SK-N-SH (cell line): ENCODE results near the gene MAGEA8. TPM values are rescaled to one million over a fixed set of nuclear protein-coding genes. Genes with fewer than 3 reads are reported as not detected.

Source experiments
- CTCF ChIA-PET: fragments of 300-600, 350-600 bp; formaldehyde crosslinking; extraction: SDS; loops from one replicate; lab custom pipeline; 2021; lab: Yijun Ruan, JAX
- POLR2A ChIA-PET: fragments of 350-600 bp; sonication (Branson Sonifier 250); formaldehyde crosslinking; extraction: SDS; loops from one replicate; lab custom pipeline; 2020; ENCODE audit warnings: antibody characterized with exemption, inconsistent platforms; lab: Yijun Ruan, JAX
- DNase-seq: peaks from one replicate; pipeline ENCODE4 v3.0.0; 2012
- H2AFZ ChIP-seq: fragments of 200-600 bp; sonication (generic); 2 replicates; pipeline ENCODE4 v1.8.1; 2016; ENCODE audit warnings: antibody characterized with exemption, mild to moderate bottlenecking, low read depth
- H3F3A ChIP-seq: fragments of 200-600 bp; sonication (generic); replicated peaks from 2 replicates; pipeline ENCODE3; 2016; ENCODE audit warnings: antibody characterized with exemption, mild to moderate bottlenecking; ENCODE audit not compliant: insufficient read depth
- H3K27ac ChIP-seq, 2 experiments: fragments of 200-500 bp in 1 of 2; fragments of 200-600 bp in 1 of 2; sonication (Bioruptor generic) in 1 of 2; sonication (generic), shearing (Covaris generic) in 1 of 2; 2 replicates each; pipeline versions ENCODE4 v1.5.1 to v1.6.1; 2014 to 2016; ENCODE audit warnings: low read depth in 2 of 2, inconsistent platforms in 1 of 2, low read length in 1 of 2, mild to moderate bottlenecking in 1 of 2, mixed read lengths in 1 of 2
- H3K27me3 ChIP-seq: fragments of 200-600 bp; sonication (generic), shearing (Covaris generic); 2 replicates; pipeline ENCODE4 v1.6.1; 2016; ENCODE audit warnings: mixed run types; ENCODE audit not compliant: insufficient read depth
- H3K36me3 ChIP-seq, 2 experiments: fragments of 200-500 bp in 1 of 2; fragments of 200-600 bp in 1 of 2; sonication (Bioruptor generic) in 1 of 2; sonication (generic) in 1 of 2; replicated peaks in 1 of 2; 2 replicates each; pipeline versions ENCODE3 to v1.5.1; 2014 to 2016; ENCODE audit warnings: low read length in 1 of 2, mild to moderate bottlenecking in 1 of 2; ENCODE audit not compliant: insufficient read depth in 2 of 2, control insufficient read depth in 1 of 2
- H3K4me1 ChIP-seq, 2 experiments: fragments of 200-500 bp in 1 of 2; fragments of 200-600 bp in 1 of 2; sonication (Bioruptor generic) in 1 of 2; sonication (generic), shearing (Covaris generic) in 1 of 2; 2 replicates each; pipeline versions ENCODE4 v1.5.1 to v1.6.1; 2014 to 2016; ENCODE audit warnings: low read depth in 1 of 2, low read length in 1 of 2, mixed run types in 1 of 2; ENCODE audit not compliant: insufficient read depth in 2 of 2, control insufficient read depth in 1 of 2
- H3K4me2 ChIP-seq: fragments of 200-600 bp; sonication (generic), shearing (Covaris generic); 2 replicates; pipeline ENCODE4 v1.6.1; 2017; ENCODE audit warnings: mixed run types
- H3K4me3 ChIP-seq, 2 experiments: fragments of 200-500 bp in 1 of 2; fragments of 200-600 bp in 1 of 2; sonication (Bioruptor generic) in 1 of 2; sonication (generic), shearing (Covaris generic) in 1 of 2; 2 replicates each; pipeline versions ENCODE4 v1.5.1 to v1.8.1; 2014 to 2016; ENCODE audit warnings: low read depth in 2 of 2, inconsistent platforms in 1 of 2, low read length in 1 of 2, mild to moderate bottlenecking in 1 of 2, mixed read lengths in 1 of 2, moderate library complexity in 1 of 2
- H3K79me2 ChIP-seq: fragments of 200-600 bp; sonication (generic); 2 replicates; pipeline ENCODE4 v1.8.1; 2017; ENCODE audit warnings: mild to moderate bottlenecking; ENCODE audit not compliant: insufficient read depth
- H3K9ac ChIP-seq: fragments of 200-600 bp; sonication (generic); 2 replicates; pipeline ENCODE4 v1.6.1; 2017; ENCODE audit warnings: mixed run types
- H3K9me2 ChIP-seq: fragments of 200-600 bp; sonication (generic); 2 replicates; pipeline ENCODE4 v1.6.1; 2017; ENCODE audit warnings: mixed run types
- H3K9me3 ChIP-seq: fragments of 200-600 bp; sonication (generic); 2 replicates; pipeline ENCODE4 v1.6.1; 2017; ENCODE audit warnings: mixed run types, mild to moderate bottlenecking, moderate library complexity
- H4K20me1 ChIP-seq: fragments of 200-600 bp; sonication (generic); 2 replicates; pipeline ENCODE4 v1.6.1; 2017; ENCODE audit warnings: mild to moderate bottlenecking, mixed run types; ENCODE audit not compliant: insufficient read depth
- CHD2 ChIP-seq: fragments of 150-350 bp; IDR thresholded peaks from 2 replicates; pipeline ENCODE4 v1.6.1; 2018; ENCODE audit warnings: low read length; ENCODE audit not compliant: partially characterized antibody
- ELF1 ChIP-seq: IDR thresholded peaks from 2 replicates; pipeline ENCODE4 v1.4.0; 2012
- FOSL2 ChIP-seq: IDR thresholded peaks from 2 replicates; pipeline ENCODE4 v1.4.0; 2012; ENCODE audit warnings: low read depth, mild to moderate bottlenecking, moderate library complexity, borderline replicate concordance
- FOXM1 ChIP-seq: IDR thresholded peaks from 2 replicates; pipeline ENCODE4 v1.4.0; 2012; ENCODE audit warnings: low read depth, mild to moderate bottlenecking
- GATA2 ChIP-seq: sonication (generic); formaldehyde crosslinking; IDR thresholded peaks from 2 replicates; pipeline ENCODE4 v1.5.0; 2020; ENCODE audit warnings: mild to moderate bottlenecking, missing genetic modification reagents
- IRF3 ChIP-seq: fragments of 150-350 bp; IDR thresholded peaks from 2 replicates; pipeline ENCODE4 v1.6.1; 2016; ENCODE audit warnings: mild to moderate bottlenecking, low read depth, low read length
- JUND ChIP-seq: IDR thresholded peaks from 2 replicates; pipeline ENCODE4 v1.4.0; 2012
- MEF2A ChIP-seq: IDR thresholded peaks from 2 replicates; pipeline ENCODE4 v1.4.0; 2012; ENCODE audit warnings: low read depth, borderline replicate concordance
- NRF1 ChIP-seq: IDR thresholded peaks from 2 replicates; pipeline ENCODE4 v1.6.1; 2012; ENCODE audit warnings: low read depth, mild to moderate bottlenecking, low read length
- POLR2AphosphoS5 ChIP-seq: IDR thresholded peaks from 2 replicates; pipeline ENCODE4 v1.6.1; 2012; ENCODE audit warnings: low read depth, low read length
- RFX5 ChIP-seq: IDR thresholded peaks from 2 replicates; pipeline ENCODE4 v1.6.1; 2012; ENCODE audit warnings: mild to moderate bottlenecking, improper control_type of control experiment, low read length
- RXRA ChIP-seq: IDR thresholded peaks from 2 replicates; pipeline ENCODE4 v1.4.0; 2012; ENCODE audit warnings: low read depth, mild to moderate bottlenecking, borderline replicate concordance
- SIN3A ChIP-seq: IDR thresholded peaks from 2 replicates; pipeline ENCODE4 v1.6.1; 2012; ENCODE audit warnings: low read depth, mild to moderate bottlenecking, low read length, moderate library complexity, borderline replicate concordance
- SMC3 ChIP-seq: IDR thresholded peaks from 2 replicates; pipeline ENCODE4 v1.6.1; 2012; ENCODE audit warnings: low read depth, low read length, improper control_type of control experiment
- TEAD4 ChIP-seq: IDR thresholded peaks from 2 replicates; pipeline ENCODE4 v1.4.0; 2012; ENCODE audit warnings: mild to moderate bottlenecking, borderline replicate concordance; ENCODE audit not compliant: insufficient read depth
- YY1 ChIP-seq: IDR thresholded peaks from 2 replicates; pipeline ENCODE4 v1.4.0; 2012; ENCODE audit warnings: low read depth, mild to moderate bottlenecking
- WGBS: methylation state at CpG from one replicate; pipeline ENCODE4 v1.1.6; 2017; ENCODE audit warnings: low lambda C conversion rate; 5-methylcytosine and 5-hydroxymethylcytosine counted together
- polyA plus RNA-seq, 3 experiments: library from polyadenylated mRNA; depleted of rRNA; stranded (reverse); fragments of >200 nt; gene quantifications; 2 replicates each; pipeline ENCODE4 v1.2.3, GENCODE V29; 2012
- TF ChIP-seq, protein P1 (sequence below): IDR thresholded peaks from 2 replicates; pipeline ENCODE4 v1.4.0; 2012; ENCODE audit warnings: low read depth, borderline replicate concordance
- TF ChIP-seq, protein P2 (sequence below): fragments of 200-600 bp; sonication (generic); IDR thresholded peaks from 2 replicates; pipeline ENCODE4 v1.6.1; 2017; ENCODE audit warnings: antibody characterized with exemption, mild to moderate bottlenecking, moderate library complexity
- TF ChIP-seq, protein P3 (sequence below): fragments of 150-350 bp; IDR thresholded peaks from 2 replicates; pipeline ENCODE4 v1.6.1; 2017; ENCODE audit warnings: antibody characterized with exemption, low read length, low read depth, borderline replicate concordance

MAGEA8 gene
- polyA plus RNA-seq, 1 of the 3 experiments (the other 2 are of a cell fraction), result 0.20 TPM

DNA sequence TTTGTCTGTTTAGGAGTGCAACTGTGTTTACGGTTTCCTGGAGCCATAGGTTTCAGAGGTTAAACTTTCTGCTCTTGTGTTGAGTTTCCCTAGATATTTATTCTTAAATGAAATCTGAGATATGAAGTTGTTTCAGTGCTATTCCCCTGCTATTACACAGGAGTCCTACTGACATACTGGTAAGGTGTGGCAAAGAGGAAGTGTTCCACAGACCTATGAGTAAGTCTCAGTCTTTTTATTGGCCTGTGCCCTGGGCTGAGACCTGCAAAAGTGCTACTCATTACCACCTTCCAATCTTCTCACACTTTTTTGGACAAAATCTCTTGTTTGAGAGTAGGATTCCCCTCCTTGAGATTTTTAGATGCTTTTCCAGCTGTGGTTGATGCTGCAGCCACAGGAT lies 35.6 kb upstream of the MAGEA8 start:
- ChIA-PET POLR2A (no interaction called here), CTCF (no interaction called here)
- no peak overlapping the region for H3K9ac ChIP-seq
- H3K4me3 ChIP-seq, result no peak overlapping the region
- H3K9me3 ChIP-seq, result no peaks in the 10 kb centered on the region
- H2AFZ ChIP-seq, result no peak overlapping the region
- no peaks in the 10 kb centered on the region for H3K4me1 ChIP-seq
- DNase-seq, result no peak
- H3K36me3 ChIP-seq, result no peaks in the 10 kb centered on the region
- no peaks in the 10 kb centered on the region for H4K20me1 ChIP-seq
- H3K4me2 ChIP-seq, result no peak overlapping the region
- no peak overlapping the region for H3K27ac ChIP-seq
- H3F3A ChIP-seq, result no peaks in the 10 kb centered on the region
- 3% methylated on average over 1 of the region's 1 CpG for WGBS
- no peaks in the 10 kb centered on the region for H3K79me2 ChIP-seq
- H3K27me3 ChIP-seq, result no peaks in the 10 kb centered on the region; the same call in 1 of the 2 replicates
- H3K9me2 ChIP-seq, result no peaks in the 10 kb centered on the region
- TF ChIP-seq FOSL2, result no peak
- no peak for TF ChIP-seq IRF3
- TF ChIP-seq SMC3, result no peak
- no peak for TF ChIP-seq NRF1

DNA sequence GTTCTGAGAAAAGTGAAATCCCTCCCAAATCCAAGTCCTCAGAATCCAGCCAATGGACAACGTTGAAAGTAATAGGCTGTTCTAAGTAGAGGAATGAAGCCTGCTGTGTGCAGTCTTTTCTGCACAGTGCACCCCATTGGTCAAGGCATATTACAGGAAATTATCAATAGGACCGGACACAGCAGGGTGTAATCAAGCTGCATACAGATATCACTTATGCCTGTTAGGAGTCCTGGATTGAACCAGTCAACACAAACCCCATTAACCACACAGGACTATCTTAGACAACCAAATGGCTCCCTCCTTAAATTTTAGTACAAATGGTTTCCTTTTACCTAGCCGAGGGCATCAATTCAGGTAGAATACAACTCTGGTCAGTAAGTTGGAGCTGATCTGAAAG lies 34.2 kb upstream of the MAGEA8 start:
- WGBS, result 0% methylated on average over 3 of the region's 3 CpGs
- H3K4me1 ChIP-seq, result no peaks in the 10 kb centered on the region
- H3K4me3 ChIP-seq, result no peak overlapping the region
- no peaks in the 10 kb centered on the region for H3K9me2 ChIP-seq
- TF ChIP-seq, protein P1, sequence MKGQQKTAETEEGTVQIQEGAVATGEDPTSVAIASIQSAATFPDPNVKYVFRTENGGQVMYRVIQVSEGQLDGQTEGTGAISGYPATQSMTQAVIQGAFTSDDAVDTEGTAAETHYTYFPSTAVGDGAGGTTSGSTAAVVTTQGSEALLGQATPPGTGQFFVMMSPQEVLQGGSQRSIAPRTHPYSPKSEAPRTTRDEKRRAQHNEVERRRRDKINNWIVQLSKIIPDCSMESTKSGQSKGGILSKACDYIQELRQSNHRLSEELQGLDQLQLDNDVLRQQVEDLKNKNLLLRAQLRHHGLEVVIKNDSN, result no peak
- TF ChIP-seq SIN3A (no peak), ELF1 (no peak), RFX5 (no peak), FOXM1 (no peak), YY1 (no peak), GATA2 (CRISPR knock-in tag) (no peak), RXRA (no peak), CHD2 (no peak), TEAD4 (no peak), POLR2AphosphoS5 (no peak), MEF2A (no peak), JUND (no peak)
- TF ChIP-seq, protein P2, sequence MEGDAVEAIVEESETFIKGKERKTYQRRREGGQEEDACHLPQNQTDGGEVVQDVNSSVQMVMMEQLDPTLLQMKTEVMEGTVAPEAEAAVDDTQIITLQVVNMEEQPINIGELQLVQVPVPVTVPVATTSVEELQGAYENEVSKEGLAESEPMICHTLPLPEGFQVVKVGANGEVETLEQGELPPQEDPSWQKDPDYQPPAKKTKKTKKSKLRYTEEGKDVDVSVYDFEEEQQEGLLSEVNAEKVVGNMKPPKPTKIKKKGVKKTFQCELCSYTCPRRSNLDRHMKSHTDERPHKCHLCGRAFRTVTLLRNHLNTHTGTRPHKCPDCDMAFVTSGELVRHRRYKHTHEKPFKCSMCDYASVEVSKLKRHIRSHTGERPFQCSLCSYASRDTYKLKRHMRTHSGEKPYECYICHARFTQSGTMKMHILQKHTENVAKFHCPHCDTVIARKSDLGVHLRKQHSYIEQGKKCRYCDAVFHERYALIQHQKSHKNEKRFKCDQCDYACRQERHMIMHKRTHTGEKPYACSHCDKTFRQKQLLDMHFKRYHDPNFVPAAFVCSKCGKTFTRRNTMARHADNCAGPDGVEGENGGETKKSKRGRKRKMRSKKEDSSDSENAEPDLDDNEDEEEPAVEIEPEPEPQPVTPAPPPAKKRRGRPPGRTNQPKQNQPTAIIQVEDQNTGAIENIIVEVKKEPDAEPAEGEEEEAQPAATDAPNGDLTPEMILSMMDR, result no peak
- TF ChIP-seq, protein P3, sequence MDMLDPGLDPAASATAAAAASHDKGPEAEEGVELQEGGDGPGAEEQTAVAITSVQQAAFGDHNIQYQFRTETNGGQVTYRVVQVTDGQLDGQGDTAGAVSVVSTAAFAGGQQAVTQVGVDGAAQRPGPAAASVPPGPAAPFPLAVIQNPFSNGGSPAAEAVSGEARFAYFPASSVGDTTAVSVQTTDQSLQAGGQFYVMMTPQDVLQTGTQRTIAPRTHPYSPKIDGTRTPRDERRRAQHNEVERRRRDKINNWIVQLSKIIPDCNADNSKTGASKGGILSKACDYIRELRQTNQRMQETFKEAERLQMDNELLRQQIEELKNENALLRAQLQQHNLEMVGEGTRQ, result no peak
- H2AFZ ChIP-seq, result no peak overlapping the region
- no peak overlapping the region for H3K9ac ChIP-seq
- CTCF ChIA-PET, result no interaction called here
- H3F3A ChIP-seq, result no peaks in the 10 kb centered on the region
- no peaks in the 10 kb centered on the region for H4K20me1 ChIP-seq
- H3K27me3 ChIP-seq, result no peaks in the 10 kb centered on the region; the same call in 1 of the 2 replicates
- no peak overlapping the region for H3K4me2 ChIP-seq
- no peaks in the 10 kb centered on the region for H3K9me3 ChIP-seq
- POLR2A ChIA-PET, result no interaction called here
- H3K79me2 ChIP-seq, result no peaks in the 10 kb centered on the region
- no peak overlapping the region for H3K27ac ChIP-seq
- no peak for DNase-seq
- H3K36me3 ChIP-seq, result no peaks in the 10 kb centered on the region
